Measurements from ENCODE around the gene ADAMTSL1. TPM values are rescaled to one million over a fixed set of nuclear protein-coding genes. Genes with fewer than 3 reads are reported as not detected.
A peak's percentile ranks its signal among the peaks of the same experiment; 100 is the strongest.

ADAMTSL1 gene
- total RNA-seq, 1 donor from 2014 or later, result 1.6 TPM

DNA sequence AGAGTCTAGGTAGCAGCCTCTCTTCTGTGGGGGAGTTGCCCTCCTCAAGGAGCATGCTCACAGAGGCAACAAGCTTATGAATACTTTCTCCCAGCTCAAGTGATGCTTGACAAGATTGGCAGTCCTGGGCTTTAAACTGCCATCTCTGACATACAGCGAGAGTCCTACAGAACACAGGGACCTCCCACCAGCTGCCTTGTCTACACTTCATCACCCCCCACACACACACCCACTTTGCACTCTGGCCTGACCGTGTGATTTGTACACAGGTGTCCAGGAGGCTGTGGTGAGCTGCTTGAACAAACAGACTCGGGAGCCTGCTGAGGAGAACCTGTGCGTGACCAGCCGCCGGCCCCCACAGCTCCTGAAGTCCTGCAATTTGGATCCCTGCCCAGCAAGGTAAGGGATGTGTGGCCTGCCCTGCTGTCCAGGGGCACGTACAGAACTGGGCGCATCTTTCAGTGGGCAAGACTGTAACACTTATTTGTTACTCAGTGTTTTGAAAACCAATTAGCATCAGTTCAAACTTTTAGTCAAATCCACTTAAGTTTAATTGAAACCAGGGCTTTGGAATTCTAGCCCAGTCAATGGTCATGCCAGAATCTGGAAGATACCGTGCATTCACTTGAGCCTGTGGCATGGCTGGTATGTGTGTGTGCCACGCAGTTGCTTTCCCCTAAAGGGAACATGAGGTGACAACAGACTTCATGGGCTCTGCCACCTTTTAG, 247.5 kb downstream of the ADAMTSL1 start:
- no peaks in the 10 kb centered on the region for H3K36me3 ChIP-seq (ENCODE audit: control insufficient read depth, insufficient read depth, low read length)
- FAIRE-seq (no peak), DNase-seq (ENCODE audit: low read depth) (no peak)
- no peak overlapping the region for H3K4me3 ChIP-seq (ENCODE audit: low read depth, low read length)
- H3K27me3 ChIP-seq (ENCODE audit: control insufficient read depth, insufficient read depth, low read length), result no peaks in the 10 kb centered on the region
- TF ChIP-seq, protein P1, sequence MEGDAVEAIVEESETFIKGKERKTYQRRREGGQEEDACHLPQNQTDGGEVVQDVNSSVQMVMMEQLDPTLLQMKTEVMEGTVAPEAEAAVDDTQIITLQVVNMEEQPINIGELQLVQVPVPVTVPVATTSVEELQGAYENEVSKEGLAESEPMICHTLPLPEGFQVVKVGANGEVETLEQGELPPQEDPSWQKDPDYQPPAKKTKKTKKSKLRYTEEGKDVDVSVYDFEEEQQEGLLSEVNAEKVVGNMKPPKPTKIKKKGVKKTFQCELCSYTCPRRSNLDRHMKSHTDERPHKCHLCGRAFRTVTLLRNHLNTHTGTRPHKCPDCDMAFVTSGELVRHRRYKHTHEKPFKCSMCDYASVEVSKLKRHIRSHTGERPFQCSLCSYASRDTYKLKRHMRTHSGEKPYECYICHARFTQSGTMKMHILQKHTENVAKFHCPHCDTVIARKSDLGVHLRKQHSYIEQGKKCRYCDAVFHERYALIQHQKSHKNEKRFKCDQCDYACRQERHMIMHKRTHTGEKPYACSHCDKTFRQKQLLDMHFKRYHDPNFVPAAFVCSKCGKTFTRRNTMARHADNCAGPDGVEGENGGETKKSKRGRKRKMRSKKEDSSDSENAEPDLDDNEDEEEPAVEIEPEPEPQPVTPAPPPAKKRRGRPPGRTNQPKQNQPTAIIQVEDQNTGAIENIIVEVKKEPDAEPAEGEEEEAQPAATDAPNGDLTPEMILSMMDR (IDR thresholded peaks at IDR 0.05; ENCODE audit: insufficient read depth, low read length, severe bottlenecking), result no peak

DNA sequence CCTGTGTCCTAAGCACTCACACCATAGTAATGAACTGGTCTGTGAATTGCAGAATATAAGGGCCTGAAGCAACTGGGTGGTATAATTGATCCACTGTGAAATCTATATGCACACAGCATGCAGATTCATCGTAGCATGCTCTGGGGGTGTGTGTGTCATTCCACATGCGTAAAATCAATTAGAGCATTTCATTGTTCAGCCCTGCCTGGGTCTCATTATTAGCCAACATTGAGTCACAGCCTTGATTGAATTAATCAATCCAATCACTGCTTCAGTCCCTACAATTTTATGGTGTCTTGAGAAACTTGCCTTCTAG, 248.0 kb downstream of the ADAMTSL1 start:
- DNase-seq (ENCODE audit: low read depth) (no peak), FAIRE-seq (no peak)
- TF ChIP-seq, protein P1 (IDR thresholded peaks at IDR 0.05; ENCODE audit: insufficient read depth, low read length, severe bottlenecking), result no peak
- Histone ChIP-seq H3K36me3 (ENCODE audit: control insufficient read depth, insufficient read depth, low read length) (no peaks in the 10 kb centered on the region), H3K4me3 (ENCODE audit: low read depth, low read length) (no peak overlapping the region), H3K27me3 (ENCODE audit: control insufficient read depth, insufficient read depth, low read length) (no peaks in the 10 kb centered on the region)

DNA sequence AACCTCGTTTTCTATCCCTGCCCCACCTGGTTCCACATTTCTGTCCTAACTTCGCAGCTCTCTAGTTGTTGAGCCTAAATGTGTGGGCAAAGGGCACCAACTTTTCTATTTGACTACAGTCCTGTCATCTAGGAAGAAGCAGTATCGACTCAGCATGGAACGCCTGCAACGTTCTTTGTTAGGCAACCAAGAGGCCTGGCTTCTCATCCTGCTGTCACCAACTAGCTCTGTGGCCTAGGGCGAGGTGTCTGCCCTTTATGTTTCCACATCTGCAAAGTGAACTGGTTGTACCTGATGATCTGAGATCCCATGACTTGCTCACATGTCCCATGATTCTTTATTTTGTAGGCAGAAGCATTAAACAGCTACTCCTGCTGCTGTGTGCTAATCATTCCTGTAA, 248.9 kb downstream of the ADAMTSL1 start:
- DNase-seq (ENCODE audit: low read depth) (no peak), FAIRE-seq (peak; percentile 68)
- no peak overlapping the region for H3K4me3 ChIP-seq (ENCODE audit: low read depth, low read length)
- no peaks in the 10 kb centered on the region for H3K36me3 ChIP-seq (ENCODE audit: control insufficient read depth, insufficient read depth, low read length)
- H3K27me3 ChIP-seq (ENCODE audit: control insufficient read depth, insufficient read depth, low read length), result no peaks in the 10 kb centered on the region
- TF ChIP-seq, protein P1 (IDR thresholded peaks at IDR 0.05; ENCODE audit: insufficient read depth, low read length, severe bottlenecking), result no peak

DNA sequence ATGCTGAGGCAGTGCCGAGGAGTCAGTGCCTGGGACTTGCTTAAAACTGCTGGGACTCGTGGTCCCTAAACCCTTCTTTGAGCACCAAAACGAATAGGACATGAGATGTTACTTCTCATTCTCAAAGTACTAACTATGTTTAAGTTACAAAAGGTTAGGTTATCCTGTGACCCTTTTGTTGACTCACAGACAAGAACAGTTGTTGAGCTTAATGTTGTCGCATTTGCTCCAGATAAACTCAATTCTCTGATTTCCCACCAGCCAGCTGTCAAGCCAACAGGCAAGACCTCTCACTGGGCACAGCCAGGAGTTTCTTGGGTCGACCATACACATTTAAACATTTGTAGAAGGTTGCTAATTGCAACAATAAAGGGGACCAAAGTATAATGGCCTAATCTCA, 249.4 kb downstream of the ADAMTSL1 start:
- H3K36me3 ChIP-seq (ENCODE audit: control insufficient read depth, insufficient read depth, low read length), result no peaks in the 10 kb centered on the region
- DNase-seq (ENCODE audit: low read depth) (no peak), FAIRE-seq (no peak)
- no peaks in the 10 kb centered on the region for H3K27me3 ChIP-seq (ENCODE audit: control insufficient read depth, insufficient read depth, low read length)
- TF ChIP-seq, protein P1 (IDR thresholded peaks at IDR 0.05; ENCODE audit: insufficient read depth, low read length, severe bottlenecking), result no peak
- H3K4me3 ChIP-seq (ENCODE audit: low read depth, low read length), result no peak overlapping the region

DNA sequence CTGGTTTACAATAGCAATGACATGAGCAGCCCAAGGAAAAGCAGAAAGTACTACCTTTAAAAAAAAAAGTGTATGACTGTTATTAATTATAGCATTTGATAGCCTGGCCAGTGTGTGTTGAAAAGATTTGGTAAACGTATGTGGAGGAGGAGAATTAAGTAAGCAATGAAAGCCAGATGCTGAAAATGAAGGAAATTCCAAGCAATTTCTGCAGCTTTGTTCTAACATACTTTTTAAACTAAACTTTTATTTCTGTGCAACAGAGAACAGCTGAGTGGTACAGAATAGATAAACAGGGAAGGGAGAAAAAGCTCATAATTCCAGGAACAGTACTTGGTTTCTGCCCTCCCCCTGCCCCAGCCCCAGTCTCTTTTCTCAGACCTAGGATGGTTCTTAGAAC, 252.6 kb downstream of the ADAMTSL1 start:
- TF ChIP-seq, protein P1 (IDR thresholded peaks at IDR 0.05; ENCODE audit: insufficient read depth, low read length, severe bottlenecking), result no peak
- DNase-seq (ENCODE audit: low read depth) (no peak), FAIRE-seq (no peak)
- Histone ChIP-seq H3K36me3 (ENCODE audit: control insufficient read depth, insufficient read depth, low read length) (no peaks in the 10 kb centered on the region), H3K4me3 (ENCODE audit: low read depth, low read length) (no peak overlapping the region), H3K27me3 (ENCODE audit: control insufficient read depth, insufficient read depth, low read length) (no peaks in the 10 kb centered on the region)

DNA sequence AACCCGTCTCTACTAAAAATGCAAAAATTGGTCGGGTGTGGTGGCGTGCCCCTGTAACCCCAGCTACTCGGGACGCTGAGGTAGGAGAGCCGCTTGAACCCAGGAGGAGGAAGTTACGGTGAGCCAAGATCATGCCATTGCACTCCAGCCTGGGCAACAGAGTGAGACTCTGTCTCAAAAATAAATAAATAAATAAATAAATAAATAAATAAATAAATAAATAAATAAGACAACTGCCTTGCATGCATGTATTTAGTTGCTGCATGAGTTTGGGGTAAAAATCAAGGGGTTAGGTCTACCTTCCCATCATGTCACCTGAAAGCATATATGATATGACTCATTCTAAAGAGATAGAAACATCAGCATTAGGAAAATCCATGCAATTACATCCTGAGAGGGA, 254.0 kb downstream of the ADAMTSL1 start:
- Histone ChIP-seq H3K36me3 (ENCODE audit: control insufficient read depth, insufficient read depth, low read length) (no peaks in the 10 kb centered on the region), H3K27me3 (ENCODE audit: control insufficient read depth, insufficient read depth, low read length) (no peaks in the 10 kb centered on the region), H3K4me3 (ENCODE audit: low read depth, low read length) (no peak overlapping the region)
- TF ChIP-seq, protein P1 (IDR thresholded peaks at IDR 0.05; ENCODE audit: insufficient read depth, low read length, severe bottlenecking), result no peak
- DNase-seq (ENCODE audit: low read depth), result no peak
- no peak for FAIRE-seq

Measured in bronchial epithelial cell (primary cell).